Measurements from ENCODE around the gene GIPC3. TPM values are rescaled to one million over a fixed set of nuclear protein-coding genes. Genes with fewer than 3 reads are reported as not detected.

GIPC3 gene
- polyA plus RNA-seq, 1 of the 3 experiments (the other 2 are of a cell fraction): 0.20 TPM

DNA sequence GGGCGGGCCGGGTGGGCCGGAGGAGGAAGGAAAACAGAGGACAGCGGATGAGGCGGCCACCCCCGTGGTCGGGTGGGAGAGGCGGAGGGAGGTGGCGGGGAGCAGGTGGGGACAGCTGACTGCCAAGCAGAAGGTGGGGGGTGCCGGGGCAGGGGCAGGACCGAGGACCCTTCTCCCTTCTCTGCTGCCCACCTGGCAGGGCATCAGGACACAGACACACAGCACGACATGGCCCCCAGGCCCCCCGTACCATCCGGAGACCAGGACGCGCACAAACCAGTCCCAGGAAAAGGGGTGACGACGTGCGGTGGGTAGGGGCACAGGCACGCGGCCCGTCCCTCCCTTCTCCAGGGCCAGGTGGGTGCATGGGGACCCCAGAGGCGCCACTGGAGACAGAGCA, 52.3 kb downstream of the GIPC3 start (continued):
- no peak for TF ChIP-seq EP300 (IDR thresholded peaks at IDR 0.05; ENCODE audit: borderline replicate concordance in 1 of 2, low read depth in 1 of 2, low read length in 1 of 2)

DNA sequence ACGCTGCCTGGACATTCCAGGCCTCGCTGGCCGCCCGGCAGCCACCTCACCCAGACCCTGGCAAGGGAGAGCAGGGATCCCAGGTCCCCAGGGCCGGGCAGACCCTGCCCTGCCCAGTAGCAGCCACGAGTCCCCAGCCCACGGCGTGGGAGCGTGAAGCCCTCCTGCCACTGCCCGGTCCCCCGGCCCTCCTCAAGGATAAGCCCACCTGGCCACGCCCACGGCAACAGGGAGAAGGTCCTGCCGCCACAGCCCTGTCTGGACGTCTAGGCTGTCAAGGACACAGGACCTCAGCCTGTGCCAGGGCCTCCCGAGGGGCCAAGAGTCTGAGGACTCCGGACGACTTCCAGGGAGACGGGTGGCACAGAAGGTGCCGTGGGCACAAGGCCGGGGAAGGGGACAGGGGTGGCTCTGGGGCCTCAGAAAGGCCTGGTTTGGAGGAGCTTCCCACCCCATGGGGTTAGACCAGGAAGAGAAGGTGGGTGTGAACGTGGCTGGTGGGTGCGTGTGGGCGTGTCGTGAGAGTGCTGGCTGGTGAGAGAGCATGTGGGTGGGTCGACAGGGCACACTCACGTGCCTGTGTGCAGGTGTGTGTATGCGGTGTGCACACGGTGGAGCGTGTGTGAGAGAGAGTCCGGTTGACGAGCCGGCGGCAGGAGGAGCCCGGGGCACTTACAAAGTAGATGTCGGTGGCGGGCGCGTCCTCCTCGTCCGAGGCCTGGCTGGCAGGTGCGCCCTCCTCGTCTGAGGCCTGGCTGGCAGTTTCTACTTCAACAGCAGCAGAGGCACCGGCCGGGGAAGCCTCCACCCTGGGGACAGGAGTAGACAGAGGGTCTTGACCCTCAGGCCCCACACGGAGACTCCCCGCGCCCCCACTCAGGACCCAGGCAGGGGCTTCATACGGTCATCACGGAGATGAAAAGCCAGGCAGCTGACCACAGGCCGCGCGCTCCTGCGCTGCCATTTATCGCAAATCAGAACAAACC, 53.2 kb downstream of the GIPC3 start:
- Histone ChIP-seq H3K36me3 (replicated peaks in 1 of 2; ENCODE audit: control insufficient read depth in 1 of 2, insufficient read depth in 2 of 2, low read length in 1 of 2) (peaks cover 0 to 26% of the 10 kb centered on the region in 2 experiments), H3K4me3 (ENCODE audit: low read depth in 2 of 2, low read length in 1 of 2) (no peak overlapping the region), H3K4me1 (ENCODE audit: control insufficient read depth in 1 of 2, insufficient read depth in 2 of 2, low read depth in 1 of 2, low read length in 1 of 2) (no peaks in the 10 kb centered on the region), H3K4me2 (no peak overlapping the region), H4K20me1 (ENCODE audit: insufficient read depth) (no peaks in the 10 kb centered on the region), H3K9ac (no peak overlapping the region), H3K79me2 (ENCODE audit: insufficient read depth) (no peaks in the 10 kb centered on the region), H3K27ac (ENCODE audit: low read depth in 2 of 2, low read length in 1 of 2) (no peak overlapping the region), H2AFZ (ENCODE audit: low read depth) (no peak overlapping the region), H3F3A (replicated peaks; ENCODE audit: insufficient read depth) (no peaks in the 10 kb centered on the region), H3K27me3 (ENCODE audit: insufficient read depth) (no peaks in the 10 kb centered on the region), H3K9me3 (no peaks in the 10 kb centered on the region), H3K9me2 (no peaks in the 10 kb centered on the region)
- no peak for TF ChIP-seq NFIC (IDR thresholded peaks at IDR 0.05; ENCODE audit: borderline replicate concordance)
- no peak for TF ChIP-seq GATA2 (CRISPR knock-in tag; IDR thresholded peaks at IDR 0.05)
- no peak for TF ChIP-seq RAD21 (IDR thresholded peaks at IDR 0.05; ENCODE audit: low read length)
- no peak for TF ChIP-seq TCF12 (IDR thresholded peaks at IDR 0.05)
- TF ChIP-seq, protein P1, sequence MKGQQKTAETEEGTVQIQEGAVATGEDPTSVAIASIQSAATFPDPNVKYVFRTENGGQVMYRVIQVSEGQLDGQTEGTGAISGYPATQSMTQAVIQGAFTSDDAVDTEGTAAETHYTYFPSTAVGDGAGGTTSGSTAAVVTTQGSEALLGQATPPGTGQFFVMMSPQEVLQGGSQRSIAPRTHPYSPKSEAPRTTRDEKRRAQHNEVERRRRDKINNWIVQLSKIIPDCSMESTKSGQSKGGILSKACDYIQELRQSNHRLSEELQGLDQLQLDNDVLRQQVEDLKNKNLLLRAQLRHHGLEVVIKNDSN (IDR thresholded peaks at IDR 0.05; ENCODE audit: borderline replicate concordance, low read depth): no peak
- TF ChIP-seq SMC3 (IDR thresholded peaks at IDR 0.05; ENCODE audit: low read depth, low read length): no peak
- TF ChIP-seq GABPA (IDR thresholded peaks at IDR 0.05; ENCODE audit: low read depth): no peak
- TF ChIP-seq, protein P2, sequence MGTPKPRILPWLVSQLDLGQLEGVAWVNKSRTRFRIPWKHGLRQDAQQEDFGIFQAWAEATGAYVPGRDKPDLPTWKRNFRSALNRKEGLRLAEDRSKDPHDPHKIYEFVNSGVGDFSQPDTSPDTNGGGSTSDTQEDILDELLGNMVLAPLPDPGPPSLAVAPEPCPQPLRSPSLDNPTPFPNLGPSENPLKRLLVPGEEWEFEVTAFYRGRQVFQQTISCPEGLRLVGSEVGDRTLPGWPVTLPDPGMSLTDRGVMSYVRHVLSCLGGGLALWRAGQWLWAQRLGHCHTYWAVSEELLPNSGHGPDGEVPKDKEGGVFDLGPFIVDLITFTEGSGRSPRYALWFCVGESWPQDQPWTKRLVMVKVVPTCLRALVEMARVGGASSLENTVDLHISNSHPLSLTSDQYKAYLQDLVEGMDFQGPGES (IDR thresholded peaks at IDR 0.05; ENCODE audit: low read depth, low read length): no peak
- TF ChIP-seq FOXJ3 (CRISPR knock-in tag; IDR thresholded peaks at IDR 0.05): no peak
- TF ChIP-seq FOSL2 (IDR thresholded peaks at IDR 0.05; ENCODE audit: borderline replicate concordance, low read depth): no peak
- TF ChIP-seq, protein P3, sequence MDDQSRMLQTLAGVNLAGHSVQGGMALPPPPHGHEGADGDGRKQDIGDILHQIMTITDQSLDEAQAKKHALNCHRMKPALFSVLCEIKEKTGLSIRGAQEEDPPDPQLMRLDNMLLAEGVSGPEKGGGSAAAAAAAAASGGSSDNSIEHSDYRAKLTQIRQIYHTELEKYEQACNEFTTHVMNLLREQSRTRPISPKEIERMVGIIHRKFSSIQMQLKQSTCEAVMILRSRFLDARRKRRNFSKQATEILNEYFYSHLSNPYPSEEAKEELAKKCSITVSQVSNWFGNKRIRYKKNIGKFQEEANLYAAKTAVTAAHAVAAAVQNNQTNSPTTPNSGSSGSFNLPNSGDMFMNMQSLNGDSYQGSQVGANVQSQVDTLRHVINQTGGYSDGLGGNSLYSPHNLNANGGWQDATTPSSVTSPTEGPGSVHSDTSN (IDR thresholded peaks at IDR 0.05): no peak
- TF ChIP-seq, protein P4, sequence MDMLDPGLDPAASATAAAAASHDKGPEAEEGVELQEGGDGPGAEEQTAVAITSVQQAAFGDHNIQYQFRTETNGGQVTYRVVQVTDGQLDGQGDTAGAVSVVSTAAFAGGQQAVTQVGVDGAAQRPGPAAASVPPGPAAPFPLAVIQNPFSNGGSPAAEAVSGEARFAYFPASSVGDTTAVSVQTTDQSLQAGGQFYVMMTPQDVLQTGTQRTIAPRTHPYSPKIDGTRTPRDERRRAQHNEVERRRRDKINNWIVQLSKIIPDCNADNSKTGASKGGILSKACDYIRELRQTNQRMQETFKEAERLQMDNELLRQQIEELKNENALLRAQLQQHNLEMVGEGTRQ (IDR thresholded peaks at IDR 0.05; ENCODE audit: borderline replicate concordance, low read depth, low read length): no peak
- TF ChIP-seq, protein P5, sequence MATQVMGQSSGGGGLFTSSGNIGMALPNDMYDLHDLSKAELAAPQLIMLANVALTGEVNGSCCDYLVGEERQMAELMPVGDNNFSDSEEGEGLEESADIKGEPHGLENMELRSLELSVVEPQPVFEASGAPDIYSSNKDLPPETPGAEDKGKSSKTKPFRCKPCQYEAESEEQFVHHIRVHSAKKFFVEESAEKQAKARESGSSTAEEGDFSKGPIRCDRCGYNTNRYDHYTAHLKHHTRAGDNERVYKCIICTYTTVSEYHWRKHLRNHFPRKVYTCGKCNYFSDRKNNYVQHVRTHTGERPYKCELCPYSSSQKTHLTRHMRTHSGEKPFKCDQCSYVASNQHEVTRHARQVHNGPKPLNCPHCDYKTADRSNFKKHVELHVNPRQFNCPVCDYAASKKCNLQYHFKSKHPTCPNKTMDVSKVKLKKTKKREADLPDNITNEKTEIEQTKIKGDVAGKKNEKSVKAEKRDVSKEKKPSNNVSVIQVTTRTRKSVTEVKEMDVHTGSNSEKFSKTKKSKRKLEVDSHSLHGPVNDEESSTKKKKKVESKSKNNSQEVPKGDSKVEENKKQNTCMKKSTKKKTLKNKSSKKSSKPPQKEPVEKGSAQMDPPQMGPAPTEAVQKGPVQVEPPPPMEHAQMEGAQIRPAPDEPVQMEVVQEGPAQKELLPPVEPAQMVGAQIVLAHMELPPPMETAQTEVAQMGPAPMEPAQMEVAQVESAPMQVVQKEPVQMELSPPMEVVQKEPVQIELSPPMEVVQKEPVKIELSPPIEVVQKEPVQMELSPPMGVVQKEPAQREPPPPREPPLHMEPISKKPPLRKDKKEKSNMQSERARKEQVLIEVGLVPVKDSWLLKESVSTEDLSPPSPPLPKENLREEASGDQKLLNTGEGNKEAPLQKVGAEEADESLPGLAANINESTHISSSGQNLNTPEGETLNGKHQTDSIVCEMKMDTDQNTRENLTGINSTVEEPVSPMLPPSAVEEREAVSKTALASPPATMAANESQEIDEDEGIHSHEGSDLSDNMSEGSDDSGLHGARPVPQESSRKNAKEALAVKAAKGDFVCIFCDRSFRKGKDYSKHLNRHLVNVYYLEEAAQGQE (IDR thresholded peaks at IDR 0.05; ENCODE audit: low read depth, low read length): no peak
- no peak for TF ChIP-seq MXI1 (IDR thresholded peaks at IDR 0.05; ENCODE audit: low read depth, low read length)
- no peak for TF ChIP-seq RCOR1 (IDR thresholded peaks at IDR 0.05; ENCODE audit: low read length)
- no peak for TF ChIP-seq RFX5 (IDR thresholded peaks at IDR 0.05; ENCODE audit: low read length)
- no peak for TF ChIP-seq FOXM1 (IDR thresholded peaks at IDR 0.05; ENCODE audit: low read depth)
- CTCF ChIA-PET: interaction anchor here (0.9 to 1.2 kb wide), 2 partner anchors 20 to 52 kb away, joined by 3 read pairs; no protein-coding TSS in a partner anchor
- POLR2A ChIA-PET: no interaction called here
- no peak for DNase-seq
- 93% methylated on average over 29 of the region's 55 CpGs for WGBS (ENCODE audit: low lambda C conversion rate)

All from SK-N-SH (cell line).